ENCODE results near the gene HSPA12B. TPM values are rescaled to one million over a fixed set of nuclear protein-coding genes. Genes with fewer than 3 reads are reported as not detected.

HSPA12B gene
- total RNA-seq, 2 experiments from 2014 or later: not detected

DNA sequence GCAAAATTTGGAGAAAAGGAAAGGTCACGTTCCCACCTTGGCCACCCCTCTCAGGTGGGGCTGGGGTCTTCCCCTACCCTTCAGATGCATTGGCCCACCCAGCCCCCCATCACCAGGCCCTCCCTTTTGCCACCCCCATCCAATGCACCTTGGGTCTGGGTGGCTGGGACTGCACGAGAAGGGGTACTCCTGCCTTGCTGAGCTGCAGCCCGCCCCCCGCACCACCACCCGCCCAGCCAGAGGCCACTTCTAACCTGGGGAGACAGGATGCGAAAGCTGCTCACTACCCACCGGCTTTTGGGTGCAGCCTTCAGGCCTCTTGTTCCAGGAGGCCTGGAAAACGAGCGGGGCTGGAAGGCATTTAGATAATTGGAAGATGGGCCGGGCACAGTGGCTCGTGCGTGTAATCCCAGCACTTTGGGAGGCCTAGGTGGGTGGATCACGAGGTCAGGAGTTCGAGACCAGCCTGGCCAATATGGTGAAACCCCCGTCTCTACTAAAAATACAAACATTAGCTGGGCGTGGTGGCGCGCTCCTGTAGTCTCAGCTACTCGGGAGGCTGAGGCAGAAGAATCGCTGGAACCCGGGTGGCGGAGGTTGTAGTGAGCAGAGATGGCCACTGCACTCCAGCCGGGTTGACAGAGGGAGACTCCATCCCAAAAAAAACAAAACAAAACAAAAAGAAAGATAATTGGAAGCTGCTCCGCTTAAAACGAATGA lies 62.4 kb downstream of the HSPA12B start:
- intact Hi-C loops (cut with micrococcal nuclease; ENCODE audit: unreplicated experiment): no loop called here
- no peak for DNase-seq (ENCODE audit: low spot score)
- peak overlapping the region; percentile 80 for H3K27ac ChIP-seq (ENCODE audit: low read depth, low read length, poor library complexity, severe bottlenecking)
- CTCF ChIA-PET (ENCODE audit: unreplicated experiment): interaction anchor here (2.2 kb wide), 1 partner anchor 24 kb away, joined by 9 read pairs; no protein-coding TSS in a partner anchor
- peaks cover 19% of the 10 kb centered on the region; the same call in 1 of the 2 replicates for H3K36me3 ChIP-seq (ENCODE audit: insufficient read depth, low read length)
- peak overlapping the region; percentile 59; the same call in 1 of the 2 replicates for H2AFZ ChIP-seq (ENCODE audit: low read length)
- no peaks in the 10 kb centered on the region for H3K9me2 ChIP-seq (ENCODE audit: insufficient read depth, low read length)
- H4K20me1 ChIP-seq (ENCODE audit: insufficient read depth, low read length): no peaks in the 10 kb centered on the region; the same call in 1 of the 2 replicates
- H3K9me3 ChIP-seq (ENCODE audit: low read length): no peaks in the 10 kb centered on the region
- H3K79me2 ChIP-seq (ENCODE audit: insufficient read depth, low read depth, low read length): peaks cover 25% of the 10 kb centered on the region
- H3K4me3 ChIP-seq (ENCODE audit: low read depth, low read length, poor library complexity, severe bottlenecking): peak overlapping the region; percentile 91
- no TSS peak for BruUV-seq (replicated peaks)
- peaks cover 36% of the 10 kb centered on the region for H3K4me1 ChIP-seq (ENCODE audit: insufficient read depth, low read length, poor library complexity, severe bottlenecking)
- TF ChIP-seq EZH2phosphoT487 (IDR thresholded peaks at IDR 0.05; ENCODE audit: borderline replicate concordance, low read depth, low read length) (no peak), CTCF (conservative IDR thresholded peaks at IDR 0.05; ENCODE audit: low read length) (no peak)
- H3K4me2 ChIP-seq (ENCODE audit: low read length): peak overlapping the region; percentile 89
- POLR2A ChIA-PET: interaction anchor here (0.8 to 1.8 kb wide), 2 partner anchors 23 to 1324 kb away, joined by 5 to 7 read pairs; partner anchors contain the start of gene SNRPB

GRCh38 chr20:3795511-3796468 lies 63.3 kb downstream of the HSPA12B start, which contains the start of gene CDC25B:
Gene CDC25B (plus strand): TSS chr20:3796310. CDS start chr20:3796532, 222 bp downstream.
- Histone ChIP-seq H3K27ac (ENCODE audit: low read depth, low read length, poor library complexity, severe bottlenecking) (peak within 1 kb of the TSS; percentile 83), H3K36me3 (ENCODE audit: insufficient read depth, low read length) (peaks cover 27% of the 10 kb centered on the region), H2AFZ (ENCODE audit: low read length) (peak within 1 kb of the TSS; percentile 59), H3K4me3 (ENCODE audit: low read depth, low read length, poor library complexity, severe bottlenecking) (peak within 1 kb of the TSS; percentile 91), H3K4me2 (ENCODE audit: low read length) (peak within 1 kb of the TSS; percentile 100), H3K4me1 (ENCODE audit: insufficient read depth, low read length, poor library complexity, severe bottlenecking) (peaks cover 46% of the 10 kb centered on the region), H4K20me1 (ENCODE audit: insufficient read depth, low read length) (no peaks in the 10 kb centered on the region; the same call in 1 of the 2 replicates), H3K79me2 (ENCODE audit: insufficient read depth, low read depth, low read length) (peaks cover 31% of the 10 kb centered on the region), H3K9me3 (ENCODE audit: low read length) (no peaks in the 10 kb centered on the region), H3K9me2 (ENCODE audit: insufficient read depth, low read length) (no peaks in the 10 kb centered on the region)
- TF ChIP-seq EZH2phosphoT487 (IDR thresholded peaks at IDR 0.05; ENCODE audit: borderline replicate concordance, low read depth, low read length) (no peak), CTCF (conservative IDR thresholded peaks at IDR 0.05; ENCODE audit: low read length) (peak; percentile 54)
- BruUV-seq (replicated peaks): TSS peak; percentile 88
- ChIA-PET POLR2A (interaction anchor here (0.5 to 1.8 kb wide), 6 partner anchors 22 to 92 kb away, joined by 3 to 7 read pairs (median 4); no protein-coding TSS in a partner anchor), CTCF (ENCODE audit: unreplicated experiment) (interaction anchor here (2.2 kb wide), 1 partner anchor 23 kb away, joined by 9 read pairs; no protein-coding TSS in a partner anchor)
- intact Hi-C loops (cut with micrococcal nuclease; ENCODE audit: unreplicated experiment): loop anchor here (1.0 to 2.0 kb wide), 3 partner anchors 8 to 51 kb away; partner anchors contain the start of genes AP5S1 and MAVS
- peak; percentile 94 for DNase-seq (ENCODE audit: low spot score)

All from OCI-LY7 (cell line).